ENCODE results near the gene TPRG1L.
"Not testable (repeated sequence)": the region's sequence is repeated elsewhere in the genome, so short reads cannot be mapped to it uniquely, and the experiment has no call there.

Gene TPRG1L

DNA sequence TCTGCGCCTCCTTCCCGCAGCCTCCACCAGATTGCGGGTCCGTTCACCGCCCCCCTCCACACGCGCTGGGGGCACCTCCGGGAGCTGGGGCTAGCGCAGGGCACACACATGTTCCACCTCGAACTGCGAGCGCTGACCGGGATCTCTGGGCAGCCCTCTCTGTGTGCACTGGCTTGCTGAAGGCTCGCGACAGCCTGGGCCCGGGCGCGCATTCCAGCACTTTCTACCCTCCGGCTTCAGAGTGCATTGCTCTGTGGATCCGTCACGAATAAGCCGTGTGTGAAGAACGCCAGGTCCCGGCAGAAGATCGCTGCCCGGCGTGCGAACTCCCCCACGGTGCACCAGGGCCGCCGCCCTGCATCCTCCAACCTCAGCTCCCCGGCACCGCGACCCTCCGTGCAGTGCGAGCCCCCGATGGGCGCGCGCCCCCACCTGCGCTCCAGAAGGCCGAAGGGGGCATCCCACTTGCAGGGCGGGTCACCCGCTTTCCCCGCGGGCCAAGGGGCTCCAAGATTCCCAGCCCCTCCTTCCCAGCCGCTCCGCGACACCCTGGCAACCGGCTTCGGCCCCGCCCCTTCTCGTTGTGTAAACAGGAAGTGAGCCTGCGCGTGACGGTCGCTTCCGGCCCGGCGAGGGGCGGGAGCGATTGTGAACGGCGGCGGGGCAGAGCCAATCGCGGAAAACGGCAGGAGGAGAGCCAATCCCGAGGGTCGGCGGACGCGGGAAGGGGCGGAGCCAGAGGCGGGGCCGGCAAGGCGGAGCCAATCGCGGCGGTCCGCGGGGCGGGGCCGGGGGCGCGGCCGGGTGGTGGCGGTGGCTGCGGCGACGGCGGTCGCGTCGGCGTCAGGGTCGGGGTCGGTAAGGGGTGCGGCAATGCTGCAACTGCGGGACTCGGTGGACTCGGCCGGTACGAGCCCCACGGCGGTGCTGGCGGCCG lies at the start of gene TPRG1L:
Gene TPRG1L (plus strand): TSS at position 816 of the 937 bp plus-strand sequence. CDS start 58 bp downstream, at position 874.
- Mint-ChIP-seq H3K4me3 (peak within 1 kb of the TSS; percentile 96), H3K4me1 (peaks cover 48% of the 10 kb centered on the region), H3K27me3 (no peaks in the 10 kb centered on the region), H3K9me3 (no peaks in the 10 kb centered on the region), H3K27ac (peak within 1 kb of the TSS; percentile 96), H3K36me3 (peaks cover 1% of the 10 kb centered on the region)

GRCh38 chr1:3575515-3575914 lies 49.3 kb upstream of the TPRG1L start:
- H3K27me3 Mint-ChIP-seq, H3K27ac Mint-ChIP-seq, H3K4me3 Mint-ChIP-seq, H3K36me3 Mint-ChIP-seq, H3K4me1 Mint-ChIP-seq, H3K9me3 Mint-ChIP-seq: not testable (repeated sequence)

DNA sequence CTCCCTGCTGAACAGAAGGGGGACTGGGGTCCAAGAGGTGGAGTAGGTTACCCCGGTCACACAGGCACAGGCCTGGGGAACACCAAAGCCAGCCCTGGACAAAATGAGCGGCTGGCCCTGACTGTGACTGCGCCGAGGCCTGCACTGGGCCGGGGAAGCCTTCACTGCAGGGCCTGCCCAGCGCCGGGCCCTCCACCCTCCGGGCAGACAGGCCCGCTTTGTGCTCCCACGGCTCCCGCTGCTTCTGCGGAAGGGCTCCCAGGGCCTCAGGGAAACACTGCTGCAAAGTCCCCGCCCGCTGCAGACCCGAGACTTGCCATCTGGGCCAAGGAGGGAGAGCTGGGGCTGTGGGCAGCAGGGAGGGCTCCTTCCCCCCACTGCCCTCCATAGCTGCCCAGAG lies 48.8 kb upstream of the TPRG1L start:
- Mint-ChIP-seq H3K36me3 (no peaks in the 10 kb centered on the region), H3K4me3 (no peak overlapping the region), H3K9me3 (no peaks in the 10 kb centered on the region), H3K27ac (no peak overlapping the region), H3K4me1 (no peaks in the 10 kb centered on the region), H3K27me3 (no peaks in the 10 kb centered on the region)

- no peaks in the 10 kb centered on the region for H3K36me3 Mint-ChIP-seq
- no peak overlapping the region for H3K4me3 Mint-ChIP-seq
- H3K27ac Mint-ChIP-seq = no peak overlapping the region
- no peaks in the 10 kb centered on the region for H3K4me1 Mint-ChIP-seq
- no peaks in the 10 kb centered on the region for H3K9me3 Mint-ChIP-seq
- no peaks in the 10 kb centered on the region for H3K27me3 Mint-ChIP-seq
Measured at GRCh38 chr1:3577300-3577699, 47.5 kb upstream of the TPRG1L start.

GRCh38 chr1:3577711-3578432 lies 46.9 kb upstream of the TPRG1L start:
- Mint-ChIP-seq H3K4me3 (no peak overlapping the region), H3K36me3 (no peaks in the 10 kb centered on the region), H3K9me3 (no peaks in the 10 kb centered on the region), H3K27ac (no peak overlapping the region), H3K4me1 (no peaks in the 10 kb centered on the region), H3K27me3 (no peaks in the 10 kb centered on the region)

GRCh38 chr1:3578433-3578805 lies 46.4 kb upstream of the TPRG1L start:
- Mint-ChIP-seq H3K27ac (no peak overlapping the region), H3K4me1 (no peaks in the 10 kb centered on the region), H3K27me3 (no peaks in the 10 kb centered on the region), H3K9me3 (no peaks in the 10 kb centered on the region), H3K36me3 (no peaks in the 10 kb centered on the region), H3K4me3 (no peak overlapping the region)

- no peaks in the 10 kb centered on the region for H3K27me3 Mint-ChIP-seq
- H3K27ac Mint-ChIP-seq = peak overlapping the region; percentile 23
- no peaks in the 10 kb centered on the region for H3K36me3 Mint-ChIP-seq
- no peak overlapping the region for H3K4me3 Mint-ChIP-seq
- H3K4me1 Mint-ChIP-seq = no peaks in the 10 kb centered on the region
- H3K9me3 Mint-ChIP-seq = no peaks in the 10 kb centered on the region
Measured at GRCh38 chr1:3578906-3579305, 45.9 kb upstream of the TPRG1L start.

GRCh38 chr1:3579626-3580025 lies 45.2 kb upstream of the TPRG1L start:
- H3K4me1 Mint-ChIP-seq = no peaks in the 10 kb centered on the region
- no peak overlapping the region for H3K4me3 Mint-ChIP-seq
- H3K9me3 Mint-ChIP-seq = no peaks in the 10 kb centered on the region

DNA sequence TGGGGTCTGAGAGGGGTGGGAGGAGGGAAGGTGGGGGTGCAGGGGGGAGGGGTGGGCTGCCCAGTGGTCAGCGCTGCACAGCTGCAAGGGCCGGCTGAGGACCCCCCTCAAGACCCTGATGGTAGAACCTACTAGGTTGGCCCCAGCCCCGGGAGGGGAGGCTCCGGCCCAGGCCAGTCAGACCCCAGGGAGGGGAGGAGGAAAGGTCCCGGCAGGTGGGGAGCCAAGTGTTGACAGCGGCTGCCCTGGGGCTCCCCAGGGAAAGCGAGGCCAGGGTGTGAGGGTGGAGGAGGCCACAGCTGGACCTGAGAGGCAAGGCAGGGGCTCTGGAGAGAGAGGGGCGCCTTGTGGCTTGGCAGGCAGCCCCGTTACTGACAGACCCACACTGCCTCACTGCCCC lies 44.6 kb upstream of the TPRG1L start:
- no peaks in the 10 kb centered on the region for H3K9me3 Mint-ChIP-seq
- H3K4me3 Mint-ChIP-seq = no peak overlapping the region
- H3K4me1 Mint-ChIP-seq = no peaks in the 10 kb centered on the region
- H3K36me3 Mint-ChIP-seq = no peaks in the 10 kb centered on the region
- H3K27ac Mint-ChIP-seq = no peak overlapping the region
- H3K27me3 Mint-ChIP-seq = no peaks in the 10 kb centered on the region

More at GRCh38 chr1:3579626-3580025, 45.2 kb upstream of the TPRG1L start:
- Mint-ChIP-seq H3K36me3 (no peaks in the 10 kb centered on the region), H3K27ac (no peak overlapping the region), H3K27me3 (no peaks in the 10 kb centered on the region)

- H3K9me3 Mint-ChIP-seq = no peaks in the 10 kb centered on the region
- H3K4me1 Mint-ChIP-seq = no peaks in the 10 kb centered on the region
- H3K36me3 Mint-ChIP-seq = no peaks in the 10 kb centered on the region
- no peak overlapping the region for H3K27ac Mint-ChIP-seq
- no peak overlapping the region for H3K4me3 Mint-ChIP-seq
- no peaks in the 10 kb centered on the region for H3K27me3 Mint-ChIP-seq
Measured at GRCh38 chr1:3581296-3582036, 43.3 kb upstream of the TPRG1L start.

GRCh38 chr1:3583751-3584150 lies 41.1 kb upstream of the TPRG1L start:
- not testable (repeated sequence) for H3K27ac Mint-ChIP-seq, H3K36me3 Mint-ChIP-seq, H3K4me1 Mint-ChIP-seq, H3K27me3 Mint-ChIP-seq, H3K9me3 Mint-ChIP-seq, H3K4me3 Mint-ChIP-seq

DNA sequence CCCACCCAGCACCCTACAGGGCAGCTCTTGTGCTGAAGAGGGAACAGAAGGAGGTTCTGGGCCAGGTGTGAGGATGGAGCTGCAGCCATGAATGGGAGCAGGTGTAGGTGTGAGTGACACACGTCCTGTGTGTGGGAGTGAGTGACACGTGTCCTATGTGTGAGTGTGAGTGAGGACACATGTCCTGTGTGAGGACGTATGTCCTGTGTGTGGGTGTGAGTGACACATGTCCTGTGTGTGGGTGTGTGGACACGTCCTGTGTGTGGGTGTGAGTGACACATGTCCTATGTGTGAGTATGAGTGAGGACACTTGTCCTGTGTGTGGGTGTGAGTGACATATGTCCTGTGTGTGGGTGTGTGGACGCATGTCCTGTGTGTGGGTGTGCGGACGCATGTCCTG lies 39.9 kb upstream of the TPRG1L start:
- Mint-ChIP-seq H3K27me3 (no peaks in the 10 kb centered on the region), H3K4me1 (no peaks in the 10 kb centered on the region), H3K9me3 (no peaks in the 10 kb centered on the region), H3K27ac (no peak overlapping the region), H3K36me3 (no peaks in the 10 kb centered on the region), H3K4me3 (no peak overlapping the region)

DNA sequence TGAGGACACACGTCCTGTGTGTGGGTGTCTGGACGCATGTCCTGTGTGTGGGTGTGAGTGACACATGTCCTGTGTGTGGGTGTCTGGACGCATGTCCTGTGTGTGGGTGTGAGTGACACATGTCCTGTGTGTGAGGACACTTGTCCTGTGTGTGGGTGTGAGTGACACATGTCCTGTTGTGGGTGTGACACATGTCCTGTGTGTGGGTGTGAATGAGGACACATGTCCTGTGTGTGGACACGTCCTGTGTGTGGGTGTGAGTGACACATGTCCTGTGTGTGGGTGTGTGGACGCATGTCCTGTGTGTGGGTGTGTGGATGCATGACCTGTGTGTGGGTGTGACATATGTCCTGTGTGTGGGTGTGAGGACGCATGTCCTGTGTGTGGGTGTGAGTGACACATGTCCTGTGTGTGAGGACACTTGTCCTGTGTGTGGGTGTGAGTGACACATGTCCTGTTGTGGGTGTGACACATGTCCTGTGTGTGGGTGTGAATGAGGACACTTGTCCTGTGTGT lies 39.4 kb upstream of the TPRG1L start:
- not testable (repeated sequence) for H3K4me1 Mint-ChIP-seq, H3K9me3 Mint-ChIP-seq, H3K36me3 Mint-ChIP-seq, H3K27me3 Mint-ChIP-seq, H3K27ac Mint-ChIP-seq, H3K4me3 Mint-ChIP-seq

DNA sequence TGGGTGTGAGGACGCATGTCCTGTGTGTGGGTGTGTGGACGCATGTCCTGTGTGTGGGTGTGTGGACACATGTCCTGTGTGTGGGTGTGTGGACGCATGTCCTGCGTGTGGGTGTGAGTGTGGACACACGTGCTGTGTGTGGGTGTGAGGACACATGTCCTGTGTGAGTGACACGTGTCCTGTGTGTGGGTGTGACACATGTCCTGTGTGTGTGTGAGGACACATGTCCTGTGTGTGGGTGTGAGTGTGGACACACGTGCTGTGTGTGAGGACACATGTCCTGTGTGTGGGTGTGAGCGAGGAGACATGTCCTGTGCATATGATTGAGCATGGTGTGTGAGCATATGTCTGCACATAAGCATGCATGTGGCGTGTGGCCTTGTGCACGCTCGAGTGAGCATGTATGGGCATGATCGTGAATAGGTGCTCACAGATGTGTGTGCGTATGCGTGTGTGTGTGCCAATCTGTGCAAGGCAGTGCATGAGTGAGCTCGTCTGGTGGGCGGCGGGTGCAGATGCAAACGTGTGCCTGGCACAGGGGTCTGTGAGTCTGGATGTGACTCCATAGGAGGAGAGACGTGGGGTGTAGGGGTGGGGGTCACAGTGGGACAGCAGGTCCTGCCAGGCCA lies 38.8 kb upstream of the TPRG1L start:
- Mint-ChIP-seq H3K27me3 (no peaks in the 10 kb centered on the region), H3K36me3 (no peaks in the 10 kb centered on the region), H3K9me3 (no peaks in the 10 kb centered on the region), H3K27ac (no peak overlapping the region), H3K4me1 (no peaks in the 10 kb centered on the region), H3K4me3 (no peak overlapping the region)

DNA sequence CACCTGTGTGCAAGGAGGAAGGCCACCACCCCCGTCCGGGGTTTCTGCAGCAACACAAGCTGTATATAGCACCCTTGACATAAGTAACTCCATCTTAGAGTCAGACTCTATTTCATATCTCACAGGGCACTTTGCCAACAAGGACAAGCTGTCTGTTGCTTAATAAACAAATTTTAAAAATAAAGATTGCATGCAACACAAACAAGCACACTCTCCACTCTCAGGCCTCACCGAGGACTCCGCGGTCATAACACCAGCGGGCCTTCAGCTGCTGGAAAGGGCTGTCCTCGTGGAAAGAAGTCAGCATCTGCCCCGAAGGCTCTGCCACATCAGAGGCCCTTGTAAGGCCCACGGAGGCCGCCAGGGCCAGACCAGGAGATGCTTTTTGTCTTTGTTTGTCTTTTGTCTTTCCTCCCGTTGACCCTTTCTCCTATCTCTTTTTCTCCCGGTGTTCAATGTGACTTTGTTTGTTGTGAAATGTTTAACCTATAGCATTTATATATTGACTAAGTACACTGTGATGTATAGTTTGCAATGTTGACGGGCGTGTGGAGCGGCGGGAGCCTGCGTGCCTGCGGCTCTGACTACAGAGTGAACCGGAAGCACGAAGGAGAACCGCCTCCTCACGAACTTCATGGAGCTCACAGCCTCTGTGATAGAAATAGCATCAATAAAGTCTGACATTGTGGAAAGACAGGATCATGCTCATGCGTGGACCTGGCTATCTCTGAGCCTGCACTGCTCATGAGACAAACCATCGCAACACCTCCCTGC lies 37.6 kb upstream of the TPRG1L start:
- Mint-ChIP-seq H3K36me3 (no peaks in the 10 kb centered on the region), H3K27ac (no peak overlapping the region), H3K4me3 (no peak overlapping the region), H3K4me1 (no peaks in the 10 kb centered on the region), H3K9me3 (no peaks in the 10 kb centered on the region), H3K27me3 (no peaks in the 10 kb centered on the region)
